NAMALWA (cell line): ENCODE measurements around the gene HIBADH.

Source experiments
- DNase-seq: peaks from one replicate; pipeline ENCODE4 v3.0.0-alpha.2; 2015; ENCODE audit warnings: low spot score

HIBADH gene

DNA sequence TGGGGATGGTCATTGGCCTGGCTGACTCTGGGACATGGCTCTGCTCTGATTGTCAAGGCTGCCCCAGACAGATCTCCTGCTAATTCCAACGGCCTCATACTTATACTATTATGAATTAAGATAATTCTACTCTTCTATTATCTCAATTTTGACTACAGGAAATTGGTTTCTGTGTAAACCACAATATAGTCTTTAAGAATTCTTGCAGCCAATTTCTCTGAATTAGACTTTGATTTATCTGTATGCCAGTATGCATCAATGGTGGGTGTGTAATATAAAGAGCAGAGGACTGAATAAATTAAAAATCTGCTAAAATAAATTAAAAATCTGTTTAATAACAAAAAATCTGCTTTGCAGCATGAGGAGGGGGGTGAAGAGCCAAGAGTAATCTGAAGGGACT lies 27.0 kb downstream of the HIBADH start:
- no peak for DNase-seq

DNA sequence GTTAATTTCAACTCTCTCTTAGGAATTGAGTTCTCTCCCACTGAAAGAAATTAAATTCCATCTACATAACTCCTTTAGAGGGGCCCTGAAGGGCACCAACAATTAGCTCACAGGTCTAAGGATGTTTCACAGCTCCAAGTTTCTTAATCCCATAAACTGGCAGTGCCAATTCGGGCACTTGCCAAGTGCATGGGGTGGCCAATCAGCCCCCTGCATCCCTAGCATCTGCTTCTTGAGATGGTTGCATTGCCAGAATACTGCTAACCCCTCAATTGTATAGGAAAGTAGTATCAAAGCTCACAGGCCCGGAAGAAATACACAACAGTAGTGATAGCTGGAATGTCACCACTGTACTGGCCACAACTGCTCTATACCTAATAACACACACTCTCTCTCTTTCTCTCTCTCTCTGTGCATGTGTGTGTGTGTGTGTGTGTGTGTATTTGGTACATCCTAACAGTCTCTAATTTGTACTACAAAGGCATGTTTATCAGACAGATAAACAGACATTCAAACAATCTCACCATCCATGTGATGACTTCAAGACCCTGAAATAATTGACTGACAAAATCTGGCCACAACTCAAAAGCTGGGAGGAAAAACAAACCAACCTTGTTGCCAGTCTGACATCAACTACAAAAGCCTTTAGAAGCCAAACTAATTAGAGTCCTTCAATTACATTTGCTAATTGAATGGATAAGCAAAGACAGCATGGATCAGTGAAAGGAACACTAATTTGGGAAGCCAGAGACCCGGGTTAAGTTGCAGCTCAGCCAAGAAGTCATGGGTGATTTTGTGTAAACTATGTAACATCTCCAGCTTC lies 27.8 kb downstream of the HIBADH start:
- no peak for DNase-seq

DNA sequence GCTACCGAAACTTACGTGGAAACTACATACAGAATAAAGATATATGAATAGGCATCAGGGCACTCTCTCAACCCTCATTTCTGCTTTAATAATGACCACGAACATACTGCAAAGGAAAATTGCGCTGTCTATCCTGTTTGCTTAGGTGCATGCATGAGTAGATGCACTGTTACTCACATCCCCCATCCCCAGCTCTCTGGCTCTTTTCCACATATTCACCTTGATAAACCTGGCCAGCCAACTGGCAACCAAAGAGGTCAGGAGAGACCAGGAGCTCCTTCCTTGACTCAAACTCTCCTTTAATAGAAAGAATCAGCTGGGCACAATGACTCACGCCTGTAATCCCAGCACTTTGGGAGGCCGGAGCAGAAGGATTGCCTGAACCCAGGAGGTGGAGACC lies 29.6 kb downstream of the HIBADH start:
- DNase-seq: no peak

DNA sequence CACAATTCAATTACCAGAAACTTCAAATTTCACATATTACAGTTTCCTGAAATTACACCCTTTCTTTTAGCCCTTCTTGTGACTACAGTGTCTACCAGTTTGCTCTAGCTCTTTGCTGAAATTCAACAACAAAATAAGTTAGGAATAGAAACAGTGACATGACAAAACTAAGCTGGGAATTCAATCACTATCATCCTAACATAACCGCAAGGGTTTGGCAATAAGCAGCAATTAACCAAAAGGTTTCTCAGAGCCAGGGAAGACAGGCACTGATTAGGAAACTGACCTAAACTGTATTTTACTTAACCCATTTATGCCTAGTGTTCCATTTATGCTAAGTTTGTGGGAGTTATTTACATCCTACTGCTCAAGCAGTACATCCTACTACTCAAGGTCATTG lies 31.3 kb downstream of the HIBADH start:
- no peak for DNase-seq

DNA sequence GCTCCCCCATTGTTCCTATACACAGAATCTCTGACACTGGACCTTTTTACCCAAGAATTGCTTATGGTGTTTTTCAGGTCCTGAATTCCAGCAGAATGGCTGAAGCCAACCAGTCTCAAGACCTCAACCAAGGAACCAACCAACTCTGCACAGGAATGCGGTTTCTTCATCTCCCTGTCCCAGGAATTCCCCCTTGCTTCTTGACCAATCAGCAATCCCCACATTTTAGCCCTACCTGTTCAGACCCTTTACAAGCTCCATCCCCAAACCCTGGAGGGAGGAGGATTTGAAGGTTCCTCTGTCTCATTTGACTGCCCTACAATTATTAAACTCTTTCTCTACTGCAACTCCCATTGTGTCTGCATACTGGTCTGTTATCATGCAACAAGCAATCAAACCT lies 35.5 kb downstream of the HIBADH start:
- no peak for DNase-seq

DNA sequence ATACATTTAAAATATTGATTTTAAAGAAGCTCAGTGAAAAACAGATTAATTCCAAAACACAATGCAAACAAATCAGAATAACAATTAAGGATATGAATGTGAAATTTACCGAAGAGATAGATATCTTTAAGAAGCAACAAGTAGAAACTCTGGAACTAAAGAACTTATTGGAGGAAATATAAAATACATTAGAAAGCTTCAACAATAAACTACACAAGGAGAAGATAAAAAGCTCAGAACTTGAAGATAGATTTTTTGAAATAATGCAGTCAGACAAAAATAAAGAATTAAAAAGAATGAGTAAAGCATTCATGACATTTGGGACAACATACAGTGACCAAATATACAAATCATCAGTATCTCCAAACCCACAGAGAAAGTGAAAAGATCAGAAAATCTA lies 43.2 kb downstream of the HIBADH start:
- no peak for DNase-seq

DNA sequence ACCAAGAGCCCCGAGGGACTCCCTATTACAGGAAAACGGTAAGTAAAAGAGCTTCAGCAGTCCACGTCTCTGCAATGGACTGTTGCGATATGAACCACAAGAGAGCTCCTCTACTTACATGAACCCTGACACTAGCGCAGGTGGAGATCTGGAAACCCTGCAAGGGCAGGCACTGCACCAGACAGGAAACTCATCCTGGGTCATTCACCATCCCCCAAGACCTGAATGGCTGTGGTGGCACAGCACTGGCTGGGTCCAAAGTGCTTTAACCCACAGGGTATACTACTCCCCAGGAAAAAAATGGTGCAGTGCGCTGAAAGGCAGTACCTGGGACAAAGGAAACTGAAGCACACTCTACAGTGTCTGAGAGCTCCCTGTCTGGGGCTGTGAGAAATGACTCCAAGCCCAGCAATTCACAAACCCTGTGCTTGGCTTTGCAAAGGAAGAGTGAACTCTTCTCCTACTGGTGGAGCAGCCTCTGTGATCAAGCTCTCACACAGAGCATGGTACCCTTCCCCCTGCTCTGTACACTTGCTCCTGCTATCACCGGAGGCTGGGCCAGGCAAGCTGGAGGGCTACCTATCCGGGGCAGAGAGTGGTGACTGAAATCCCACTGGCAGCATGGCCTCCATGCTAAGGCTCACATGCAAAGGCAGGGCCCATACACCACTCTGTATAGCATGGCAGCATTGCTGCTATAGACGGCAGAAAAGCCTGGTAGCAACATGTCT lies 44.9 kb downstream of the HIBADH start:
- DNase-seq: no peak

DNA sequence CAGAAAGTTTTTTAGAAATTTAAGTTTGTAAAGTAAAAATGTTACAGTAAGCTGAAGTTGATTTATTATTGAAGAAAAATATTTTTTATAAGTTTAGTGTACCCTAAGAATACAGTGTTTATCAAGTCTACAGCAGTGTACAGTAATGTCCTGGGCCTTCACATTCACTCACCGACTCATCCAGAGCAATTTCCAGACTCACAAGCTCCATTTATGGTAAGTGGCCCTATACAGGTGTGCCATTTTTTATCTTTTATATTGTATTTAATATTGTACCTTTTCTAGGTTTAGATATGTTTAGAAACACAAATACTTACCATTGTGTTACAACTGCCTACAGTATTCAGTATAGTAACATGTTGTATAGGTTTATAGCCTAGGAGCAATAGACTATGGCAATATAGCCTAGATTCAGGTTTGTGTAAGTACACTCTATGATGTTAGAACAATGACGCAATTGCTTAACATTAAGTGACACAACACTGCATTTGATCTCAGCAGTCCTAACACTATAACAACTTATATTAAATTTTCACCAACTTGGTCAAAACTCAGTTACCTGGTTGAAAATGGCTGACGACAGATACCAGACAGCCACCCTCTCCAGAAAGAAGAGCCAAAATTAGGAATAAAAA lies 45.7 kb downstream of the HIBADH start:
- DNase-seq: no peak

DNA sequence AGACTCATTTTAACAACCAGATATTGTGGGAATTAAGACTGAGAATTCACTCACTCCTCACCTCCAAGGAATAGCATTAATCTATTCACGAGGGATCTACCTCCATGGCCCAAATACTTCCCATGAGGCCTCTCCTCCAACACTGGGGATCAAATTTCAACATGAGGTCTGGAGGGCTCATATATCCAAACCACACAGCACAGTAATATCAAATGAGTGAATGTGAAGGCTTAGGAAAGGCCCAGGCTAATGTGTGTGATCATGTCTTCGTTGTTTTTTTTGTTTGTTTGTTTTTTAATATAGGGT lies 46.5 kb downstream of the HIBADH start:
- no peak for DNase-seq

DNA sequence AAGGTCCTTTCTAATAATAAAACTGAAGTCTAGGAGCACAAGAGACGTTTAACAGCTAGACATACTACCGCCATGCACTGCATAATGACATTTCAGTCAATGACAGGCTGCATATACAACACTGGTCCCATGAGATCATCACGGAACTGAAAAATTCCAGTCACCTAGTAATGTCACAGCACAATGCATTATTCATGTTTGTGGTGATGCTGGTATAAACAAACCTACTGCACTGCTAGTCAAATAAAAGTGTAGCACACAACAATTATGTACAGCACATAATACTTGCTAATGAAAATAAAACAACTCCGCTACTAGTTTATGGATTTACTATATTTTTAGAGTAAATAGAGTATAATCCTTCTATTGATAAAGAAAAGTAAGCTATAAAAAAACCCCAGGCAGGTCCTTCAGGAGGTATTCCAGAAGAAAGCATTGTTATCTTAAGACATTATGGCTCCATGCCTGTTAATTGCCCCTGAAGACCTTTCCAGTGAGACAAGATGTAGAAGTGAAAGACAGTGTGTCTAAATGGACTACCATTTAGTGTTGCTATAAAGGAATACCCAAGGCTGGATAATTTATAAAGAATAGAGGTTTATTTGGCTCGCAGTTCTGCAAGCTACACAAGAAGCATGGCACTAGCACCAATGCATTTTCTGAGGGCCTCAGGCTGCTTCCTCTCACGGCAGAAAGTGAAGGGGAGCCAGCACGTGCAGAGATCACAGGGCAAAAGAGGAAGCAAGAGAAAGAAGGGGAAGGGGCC lies 47.1 kb downstream of the HIBADH start:
- DNase-seq: no peak

DNA sequence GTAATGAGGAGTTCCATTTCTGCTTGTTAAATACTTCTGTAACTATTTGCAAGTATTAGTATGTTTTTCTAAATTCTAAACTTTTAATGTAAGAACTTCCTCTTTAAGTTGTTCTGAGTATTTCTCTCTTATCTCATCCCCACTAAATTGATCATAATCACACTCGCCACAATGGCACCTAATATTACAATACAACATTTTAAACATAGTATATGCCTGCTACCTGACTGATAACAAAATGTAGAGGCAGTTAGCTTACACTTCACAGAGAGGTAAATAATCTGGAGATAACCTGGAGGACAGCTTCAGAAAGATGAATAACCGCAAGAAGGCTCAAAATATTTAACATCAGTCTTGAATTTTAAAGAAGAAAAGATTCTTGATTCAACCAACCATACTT lies 48.6 kb downstream of the HIBADH start:
- DNase-seq: no peak

DNA sequence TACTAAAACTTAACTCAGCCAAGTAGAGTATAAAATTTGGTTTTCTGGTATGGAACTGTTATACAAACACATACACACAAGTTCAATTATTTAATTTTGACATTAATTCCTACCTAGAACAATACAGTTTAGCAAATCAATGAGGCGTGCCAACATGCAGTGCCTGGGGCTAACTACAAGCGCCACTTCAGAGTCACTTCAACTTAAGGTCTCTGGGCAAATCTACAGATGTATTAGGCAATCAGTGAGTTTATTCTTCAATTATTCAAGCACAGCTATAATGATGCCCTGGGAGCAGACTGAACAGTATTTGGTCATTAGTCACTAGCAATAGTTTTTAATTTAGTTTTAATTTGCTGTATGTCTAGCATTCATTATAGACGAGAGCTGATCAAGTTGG lies 51.6 kb downstream of the HIBADH start:
- DNase-seq: no peak

DNA sequence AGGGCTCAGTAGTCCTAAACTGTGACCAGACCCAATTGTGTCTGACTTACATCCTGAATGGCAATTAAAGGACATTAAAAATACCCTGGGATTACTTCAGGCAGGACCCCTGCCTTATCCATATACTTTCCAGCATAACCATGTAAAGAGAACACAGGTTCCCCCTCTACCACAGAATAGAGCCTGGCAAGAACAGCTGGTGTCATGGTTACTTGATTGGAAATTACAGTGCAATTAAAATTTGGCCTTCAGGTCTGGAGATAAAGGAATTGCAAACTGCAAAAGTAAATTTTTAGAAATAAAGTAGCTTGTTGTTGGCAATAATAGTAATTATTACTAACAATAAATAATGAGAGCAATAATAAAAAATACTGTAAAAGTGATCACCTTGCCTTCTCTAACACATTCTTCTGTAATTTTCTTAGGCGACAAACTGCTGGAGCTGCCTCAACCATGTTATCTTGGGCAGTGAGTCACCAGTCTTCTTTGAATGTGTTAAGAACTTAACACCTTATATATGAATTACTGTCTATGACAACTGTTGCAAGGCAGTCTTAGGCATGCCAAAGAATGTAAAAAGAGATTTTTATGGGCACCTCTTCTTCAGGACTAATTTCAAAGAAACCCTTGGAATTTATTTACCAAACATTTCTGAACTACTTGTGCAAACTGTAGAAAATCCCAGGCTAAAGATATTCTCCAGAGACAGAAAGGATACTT lies 53.7 kb downstream of the HIBADH start:
- DNase-seq: no peak

DNA sequence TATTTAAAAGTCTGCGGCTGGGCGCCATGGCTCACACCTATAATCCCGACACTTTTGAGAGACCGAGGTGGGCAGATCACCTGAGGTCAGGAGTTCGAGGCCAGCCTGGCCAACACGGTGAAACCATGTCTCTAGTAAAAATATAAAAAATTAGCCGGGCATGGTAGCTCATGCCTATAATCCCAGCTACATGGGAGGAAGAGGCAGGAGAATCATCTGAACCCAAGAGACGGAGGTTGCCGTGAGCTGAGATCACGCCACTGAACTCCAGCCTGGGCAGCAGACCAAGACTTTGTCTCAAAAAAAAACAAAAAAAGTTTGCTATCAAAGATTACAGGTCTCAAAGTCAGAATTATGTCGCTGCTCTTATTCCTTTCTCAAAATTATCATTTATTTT lies 55.5 kb downstream of the HIBADH start:
- DNase-seq: no peak

DNA sequence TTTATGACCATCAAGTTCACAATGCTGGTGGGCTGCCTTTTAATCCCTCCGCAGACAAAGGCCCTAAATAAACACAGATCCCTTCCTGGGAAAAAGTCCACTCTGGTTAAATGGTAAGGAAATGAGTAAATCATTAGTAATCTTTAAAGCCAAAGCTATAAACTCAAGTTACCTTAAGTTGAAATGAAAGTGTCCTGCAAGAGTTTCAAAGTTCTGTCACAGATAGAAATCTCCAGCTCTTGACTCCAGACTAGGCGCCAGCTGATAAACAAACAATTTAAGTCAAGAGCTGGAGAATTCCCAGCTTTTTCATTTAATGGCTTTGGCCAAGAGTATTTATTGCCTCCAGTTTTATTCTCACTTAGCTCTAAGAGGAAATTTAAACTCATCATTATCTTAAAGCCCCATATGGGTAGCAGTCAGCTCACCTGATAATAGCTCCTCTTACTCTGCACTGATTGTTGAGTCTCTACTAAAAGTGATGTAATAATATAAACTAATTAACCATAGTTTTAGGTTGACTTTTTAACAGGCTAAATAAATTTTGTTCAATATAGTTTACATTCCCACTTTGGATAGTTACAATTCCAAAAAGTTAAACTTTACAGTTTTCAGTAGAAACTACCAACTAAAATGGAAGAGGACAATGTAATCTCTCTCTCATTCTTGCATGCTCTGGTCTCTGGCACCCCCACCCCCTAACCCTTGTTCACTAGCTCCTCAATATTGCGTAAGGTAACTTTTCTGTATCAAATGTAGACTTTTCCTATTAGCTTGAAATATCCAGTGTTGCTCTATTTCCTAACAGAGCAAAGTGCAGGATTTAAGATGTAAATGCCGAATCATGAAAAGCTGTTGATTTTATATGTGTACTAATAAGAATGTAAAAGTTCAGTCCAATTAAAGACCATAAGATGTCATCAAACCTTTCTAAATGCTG lies 56.1 kb downstream of the HIBADH start:
- DNase-seq: no peak

DNA sequence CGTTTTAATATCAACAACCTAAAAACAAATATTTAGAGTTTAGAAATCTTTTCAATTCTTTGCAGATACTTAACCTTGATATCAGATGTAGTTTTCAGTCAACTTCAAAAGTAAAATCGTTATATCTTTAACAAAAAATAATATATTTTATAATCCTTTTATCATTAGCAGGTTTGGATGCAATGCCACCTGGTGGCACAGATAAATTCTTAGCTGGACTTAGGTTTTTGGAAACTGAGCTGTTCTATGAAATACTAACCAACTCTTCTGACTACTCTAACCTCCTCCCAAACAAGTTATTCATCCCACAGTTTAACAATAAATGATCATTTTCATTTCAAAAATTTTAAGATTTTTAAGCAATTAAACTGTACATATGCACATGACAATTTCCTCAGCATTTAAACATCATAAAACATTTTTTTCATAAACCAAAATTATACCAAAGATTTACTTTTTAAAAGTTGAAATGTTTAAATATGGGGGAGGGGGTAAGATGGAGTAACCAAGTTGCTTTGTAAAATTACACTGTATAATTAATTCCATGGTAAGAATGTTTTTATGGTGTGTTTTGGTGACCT lies 56.9 kb downstream of the HIBADH start:
- DNase-seq: peak; percentile 55

DNA sequence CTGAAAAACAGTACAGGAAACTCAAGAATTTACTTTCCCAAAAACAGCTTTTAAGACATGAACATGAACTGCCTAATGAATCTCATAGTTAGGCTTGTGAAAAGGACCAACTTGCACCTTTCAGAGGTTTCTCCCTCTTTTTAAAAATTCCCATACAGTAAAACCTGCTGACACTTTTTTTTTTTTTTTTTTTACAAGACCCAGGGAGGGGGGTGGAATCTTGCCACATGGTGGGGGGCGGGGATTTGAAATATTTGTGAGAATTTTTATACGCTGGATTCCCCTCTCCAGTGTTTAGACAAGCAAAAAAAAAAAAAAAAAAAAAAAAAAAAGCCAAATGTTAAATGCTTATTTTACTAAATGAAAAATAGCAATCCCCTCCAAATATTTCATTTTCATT lies 57.4 kb downstream of the HIBADH start:
- DNase-seq: no peak

DNA sequence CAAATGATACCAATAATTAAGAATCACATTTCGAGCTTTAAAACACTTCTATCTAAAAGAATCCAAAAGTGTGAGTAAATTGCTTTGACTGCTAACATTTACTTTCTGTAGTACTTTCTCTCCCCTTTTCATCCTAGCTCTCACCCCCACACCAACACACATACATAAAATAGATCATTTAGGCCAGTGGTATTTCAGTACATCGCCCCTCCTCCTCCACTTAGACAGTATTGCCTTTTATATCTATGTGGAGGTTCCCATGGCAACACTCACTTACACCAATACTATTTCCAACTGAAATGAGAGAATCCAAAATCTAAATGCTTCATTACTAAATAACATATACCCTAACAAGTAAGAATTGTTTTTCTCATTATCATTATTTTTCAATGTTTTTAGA lies 58.9 kb downstream of the HIBADH start:
- DNase-seq: no peak

DNA sequence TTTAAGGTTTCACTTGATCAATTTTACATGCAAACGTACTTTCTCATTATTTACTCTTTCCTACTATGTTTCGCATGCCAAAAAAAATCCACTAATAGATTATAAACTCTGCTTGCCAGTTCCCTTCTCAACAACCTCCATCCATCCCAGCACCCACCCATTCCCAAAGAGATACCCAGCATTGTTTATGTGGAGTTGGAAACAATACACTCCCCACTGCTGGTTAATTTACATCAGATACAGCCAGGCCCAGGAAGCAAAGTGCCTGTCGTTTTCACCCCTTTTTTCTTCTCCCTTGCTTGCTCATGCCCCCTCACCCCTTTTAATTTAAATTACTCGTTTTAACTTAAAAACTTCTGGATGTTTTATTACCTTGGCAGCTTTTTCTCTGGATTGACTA lies 59.9 kb downstream of the HIBADH start:
- no peak for DNase-seq

DNA sequence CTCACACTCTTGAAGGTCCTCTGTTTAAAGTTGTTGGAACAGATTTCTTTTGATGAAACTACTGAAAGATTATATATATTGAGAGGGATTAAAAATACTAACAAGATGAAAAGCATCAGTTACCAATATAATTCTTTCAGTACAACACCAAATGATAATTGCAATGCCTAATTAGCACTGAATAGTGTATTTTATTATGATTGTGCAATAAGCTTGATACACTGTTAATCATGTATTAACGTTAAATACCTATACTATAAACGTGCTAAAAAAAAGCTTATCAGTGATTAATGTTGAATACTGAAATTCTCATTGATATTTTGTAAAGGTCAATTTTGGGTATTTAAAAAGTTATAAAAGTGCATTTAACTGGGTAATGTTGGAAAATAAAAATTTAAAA lies 61.5 kb downstream of the HIBADH start:
- no peak for DNase-seq

DNA sequence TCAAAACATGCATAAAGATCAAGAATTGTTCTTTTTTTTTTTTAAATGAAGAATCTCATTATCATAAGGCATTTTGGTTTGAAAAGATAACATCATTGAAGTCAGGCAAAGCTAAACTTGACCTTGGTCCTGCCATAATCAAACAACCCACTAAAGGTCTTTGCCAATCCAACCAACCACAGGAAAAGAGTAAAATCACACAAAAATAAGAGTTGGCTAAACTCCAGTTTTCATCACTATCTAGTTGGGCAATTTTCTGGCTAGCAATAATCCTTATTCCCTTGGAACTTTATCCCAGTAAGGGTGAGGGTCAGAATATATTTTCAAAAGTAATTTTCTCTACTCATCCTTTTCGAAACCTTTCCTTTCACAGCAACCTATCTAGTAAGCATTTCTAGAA lies 62.4 kb downstream of the HIBADH start:
- no peak for DNase-seq
